HEK293 (cell line): ENCODE results near the gene DGKH.
A peak's percentile ranks its signal among the peaks of the same experiment; 100 is the strongest.

ENCODE experiments used
- CTCF ChIA-PET: fragments of 350-600 bp; formaldehyde crosslinking; extraction: SDS; loops from one replicate; lab custom pipeline; 2021; ENCODE audit warnings: antibody characterized with exemption; lab: Yijun Ruan, JAX
- POLR2A ChIA-PET: fragments of 300-600 bp; formaldehyde crosslinking; extraction: SDS; loops from one replicate; lab custom pipeline; 2020; ENCODE audit warnings: antibody characterized with exemption, inconsistent platforms; lab: Yijun Ruan, JAX
- H3K27ac ChIP-seq: fragments of 200-500 bp; sonication (Bioruptor generic); 2 replicates; pipeline ENCODE4 v1.5.1; 2014; ENCODE audit warnings: low read depth, low read length, control low read depth, inconsistent platforms; ENCODE audit errors: extremely low read depth
- H3K36me3 ChIP-seq, 2 experiments: fragments of 200-500 bp in 1 of 2; sonication (Bioruptor generic) in 1 of 2; 1 replicate in 1 of 2; 2 replicates in 1 of 2; pipeline ENCODE4 v1.5.1; 2014 to 2017; ENCODE audit warnings: inconsistent platforms in 2 of 2, low read length in 2 of 2; ENCODE audit not compliant: control insufficient read depth in 2 of 2, insufficient read depth in 1 of 2
- H3K4me1 ChIP-seq: fragments of 200-500 bp; sonication (Bioruptor generic); 2 replicates; pipeline ENCODE4 v1.5.1; 2014; ENCODE audit warnings: mild to moderate bottlenecking, low read length, inconsistent platforms; ENCODE audit not compliant: control insufficient read depth, insufficient read depth
- H3K4me3 ChIP-seq: 2 replicates; pipeline ENCODE4 v1.5.1; 2011; ENCODE audit warnings: low read depth, mild to moderate bottlenecking, control low read depth, low read length, moderate library complexity
- H3K9me3 ChIP-seq: fragments of 200-500 bp; sonication (Bioruptor generic); 2 replicates; pipeline ENCODE4 v1.5.1; 2014; ENCODE audit warnings: low read depth, low read length, inconsistent platforms; ENCODE audit not compliant: control insufficient read depth, insufficient read depth
- BCL6B ChIP-seq: fragments of 450-650 bp; formaldehyde crosslinking; IDR thresholded peaks from 2 replicates; pipeline ENCODE4 v1.5.1; 2017; ENCODE audit warnings: missing biosample characterization, missing genetic modification characterization
- GLI4 ChIP-seq: fragments of 450-650 bp; formaldehyde crosslinking; IDR thresholded peaks from 2 replicates; pipeline ENCODE4 v1.5.1; 2016; ENCODE audit warnings: missing biosample characterization, missing genetic modification characterization
- GLIS1 ChIP-seq: fragments of 450-650 bp; formaldehyde crosslinking; IDR thresholded peaks from 2 replicates; pipeline ENCODE4 v1.5.1; 2016; ENCODE audit warnings: missing biosample characterization, missing genetic modification characterization
- HOXA7 ChIP-seq: sonication (generic); formaldehyde crosslinking; IDR thresholded peaks from 2 replicates; pipeline ENCODE4 v1.8.1; 2022; ENCODE audit warnings: missing genetic modification reagents, borderline replicate concordance
- INSM2 ChIP-seq: fragments of 450-650 bp; formaldehyde crosslinking; IDR thresholded peaks from 2 replicates; pipeline ENCODE4 v1.5.1; 2016; ENCODE audit warnings: missing biosample characterization, missing genetic modification characterization
- PRDM1 ChIP-seq: fragments of 450-650 bp; formaldehyde crosslinking; IDR thresholded peaks from 2 replicates; pipeline ENCODE4; 2016; ENCODE audit warnings: missing biosample characterization, missing genetic modification characterization
- SETDB1 ChIP-seq: IDR thresholded peaks from one replicate; pipeline ENCODE4 v1.6.1; 2017; ENCODE audit warnings: mild to moderate bottlenecking, low read length, moderate library complexity, mixed read lengths; ENCODE audit not compliant: insufficient read length
- WT1 ChIP-seq: fragments of 450-650 bp; formaldehyde crosslinking; IDR thresholded peaks from 2 replicates; pipeline ENCODE4 v1.5.1; 2016; ENCODE audit warnings: missing biosample characterization, missing genetic modification characterization
- ZBTB10 ChIP-seq: fragments of 450-650 bp; formaldehyde crosslinking; IDR thresholded peaks from 2 replicates; pipeline ENCODE4 v1.5.1; 2016; ENCODE audit warnings: missing biosample characterization, missing genetic modification characterization
- ZEB2 ChIP-seq: fragments of 450-650 bp; formaldehyde crosslinking; IDR thresholded peaks from 2 replicates; pipeline ENCODE4 v1.5.1; 2016; ENCODE audit warnings: missing biosample characterization, missing genetic modification characterization
- ZFP69B ChIP-seq: fragments of 450-650 bp; formaldehyde crosslinking; IDR thresholded peaks from 2 replicates; pipeline ENCODE4 v1.5.1; 2016; ENCODE audit warnings: missing biosample characterization, missing genetic modification characterization
- ZNF18 ChIP-seq: fragments of 450-650 bp; formaldehyde crosslinking; IDR thresholded peaks from 2 replicates; pipeline ENCODE4 v1.5.1; 2016; ENCODE audit warnings: missing biosample characterization, missing genetic modification characterization
- ZNF2 ChIP-seq: fragments of 450-650 bp; formaldehyde crosslinking; IDR thresholded peaks from 2 replicates; pipeline ENCODE4 v1.5.1; 2016; ENCODE audit warnings: missing biosample characterization, missing genetic modification characterization
- ZNF221 ChIP-seq: fragments of 450-650 bp; formaldehyde crosslinking; IDR thresholded peaks from 2 replicates; pipeline ENCODE4 v1.5.1; 2017; ENCODE audit warnings: missing biosample characterization, missing genetic modification characterization, borderline replicate concordance
- ZNF311 ChIP-seq: fragments of 450-650 bp; formaldehyde crosslinking; IDR thresholded peaks from 2 replicates; pipeline ENCODE4 v1.5.1; 2017; ENCODE audit warnings: missing biosample characterization, missing genetic modification characterization, borderline replicate concordance
- ZNF324 ChIP-seq: fragments of 450-650 bp; formaldehyde crosslinking; IDR thresholded peaks from 2 replicates; pipeline ENCODE4 v1.5.1; 2016; ENCODE audit warnings: missing biosample characterization, missing genetic modification characterization
- ZNF341 ChIP-seq: fragments of 450-650 bp; formaldehyde crosslinking; IDR thresholded peaks from 2 replicates; pipeline ENCODE4; 2016; ENCODE audit warnings: low read depth, missing biosample characterization, missing genetic modification characterization
- ZNF548 ChIP-seq: fragments of 450-650 bp; formaldehyde crosslinking; IDR thresholded peaks from 2 replicates; pipeline ENCODE4 v1.5.1; 2016; ENCODE audit warnings: missing biosample characterization, missing genetic modification characterization
- ZNF585B ChIP-seq: fragments of 450-650 bp; formaldehyde crosslinking; IDR thresholded peaks from 2 replicates; pipeline ENCODE4 v1.5.1; 2016; ENCODE audit warnings: missing biosample characterization, missing genetic modification characterization
- ZNF600 ChIP-seq: fragments of 450-650 bp; formaldehyde crosslinking; IDR thresholded peaks from 2 replicates; pipeline ENCODE4 v1.5.1; 2016; ENCODE audit warnings: missing biosample characterization, missing genetic modification characterization
- ZNF701 ChIP-seq: fragments of 450-650 bp; formaldehyde crosslinking; IDR thresholded peaks from 2 replicates; pipeline ENCODE4 v1.5.1; 2016; ENCODE audit warnings: missing biosample characterization, missing genetic modification characterization
- ZNF777 ChIP-seq: fragments of 450-650 bp; formaldehyde crosslinking; IDR thresholded peaks from 2 replicates; pipeline ENCODE4 v1.5.1; 2017; ENCODE audit warnings: missing biosample characterization, missing genetic modification characterization, borderline replicate concordance
- ZNF843 ChIP-seq: fragments of 450-650 bp; formaldehyde crosslinking; IDR thresholded peaks from 2 replicates; pipeline ENCODE4 v1.5.1; 2016; ENCODE audit warnings: missing biosample characterization, missing genetic modification characterization
- ZSCAN23 ChIP-seq: fragments of 450-650 bp; formaldehyde crosslinking; IDR thresholded peaks from 2 replicates; pipeline ENCODE4 v1.5.1; 2016; ENCODE audit warnings: missing biosample characterization, missing genetic modification characterization
- ZSCAN30 ChIP-seq: fragments of 450-650 bp; IDR thresholded peaks from 2 replicates; pipeline ENCODE4 v1.5.1; 2018; ENCODE audit warnings: missing biosample characterization, mild to moderate bottlenecking, missing genetic modification characterization, moderate library complexity
- ZXDB ChIP-seq: fragments of 450-650 bp; formaldehyde crosslinking; IDR thresholded peaks from 2 replicates; pipeline ENCODE4 v1.5.1; 2016; ENCODE audit warnings: missing biosample characterization, missing genetic modification characterization
- TF ChIP-seq, protein P1 (sequence below): fragments of 450-650 bp; formaldehyde crosslinking; IDR thresholded peaks from 2 replicates; pipeline ENCODE4 v1.5.1; 2016; ENCODE audit warnings: missing biosample characterization, missing genetic modification characterization, low read depth
- TF ChIP-seq, protein P2 (sequence below): fragments of 450-650 bp; formaldehyde crosslinking; IDR thresholded peaks from 2 replicates; pipeline ENCODE4 v1.5.1; 2016; ENCODE audit warnings: missing biosample characterization, missing genetic modification characterization

DGKH gene

DNA sequence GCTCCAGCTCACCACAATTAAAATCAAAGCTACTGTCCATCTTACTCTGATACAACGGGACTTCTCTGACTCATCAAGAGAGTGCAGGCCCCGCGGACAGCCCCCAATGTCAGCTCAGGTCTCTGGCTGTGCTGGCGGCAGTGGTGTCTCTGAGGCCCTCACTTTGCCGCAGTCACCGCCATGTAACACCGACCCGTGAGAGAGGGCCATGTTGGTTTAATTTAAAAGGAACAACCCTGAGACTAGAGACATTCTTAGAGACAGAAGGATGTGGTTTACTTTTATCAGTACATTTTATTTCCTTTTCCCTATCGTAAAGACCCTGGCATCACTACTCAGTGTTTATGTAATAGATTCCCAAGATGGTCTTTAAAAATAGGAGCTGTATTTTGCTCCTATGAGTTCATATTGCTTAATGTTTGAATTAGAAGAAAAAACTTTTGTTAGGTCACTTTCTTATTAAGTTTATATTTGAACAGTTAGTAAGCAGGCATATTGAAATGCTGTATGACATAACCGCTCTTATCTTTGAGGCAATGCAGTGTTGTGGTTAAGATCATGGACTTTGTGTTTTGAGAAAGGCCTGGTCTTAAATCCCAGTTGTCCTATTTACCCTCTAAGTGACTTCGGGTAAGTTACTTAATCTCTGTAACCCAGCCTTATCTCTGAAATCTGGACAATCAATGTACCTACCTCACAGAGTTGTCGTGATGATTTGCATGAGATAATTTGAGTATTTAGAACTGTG, 23.4 kb downstream of the DGKH start:
- peak overlapping the region; percentile 77 for H3K27ac ChIP-seq
- H3K9me3 ChIP-seq: no peaks in the 10 kb centered on the region
- H3K4me1 ChIP-seq: peaks cover 17% of the 10 kb centered on the region
- H3K36me3 ChIP-seq: no peaks in the 10 kb centered on the region
- POLR2A ChIA-PET: no interaction called here
- no peak overlapping the region for H3K4me3 ChIP-seq
- CTCF ChIA-PET: interaction anchor here (0.5 kb wide), 1 partner anchor 30 kb away, joined by 3 read pairs; no protein-coding TSS in a partner anchor
- TF ChIP-seq ZNF324 (tag by site-specific recombination): peak; percentile 56; the same call in 1 of the 2 replicates
- peak; percentile 35; the same call in 1 of the 2 replicates for TF ChIP-seq ZFP69B (tag by site-specific recombination)
- peak; percentile 66 for TF ChIP-seq ZXDB (tag by site-specific recombination)
- TF ChIP-seq, protein P1, sequence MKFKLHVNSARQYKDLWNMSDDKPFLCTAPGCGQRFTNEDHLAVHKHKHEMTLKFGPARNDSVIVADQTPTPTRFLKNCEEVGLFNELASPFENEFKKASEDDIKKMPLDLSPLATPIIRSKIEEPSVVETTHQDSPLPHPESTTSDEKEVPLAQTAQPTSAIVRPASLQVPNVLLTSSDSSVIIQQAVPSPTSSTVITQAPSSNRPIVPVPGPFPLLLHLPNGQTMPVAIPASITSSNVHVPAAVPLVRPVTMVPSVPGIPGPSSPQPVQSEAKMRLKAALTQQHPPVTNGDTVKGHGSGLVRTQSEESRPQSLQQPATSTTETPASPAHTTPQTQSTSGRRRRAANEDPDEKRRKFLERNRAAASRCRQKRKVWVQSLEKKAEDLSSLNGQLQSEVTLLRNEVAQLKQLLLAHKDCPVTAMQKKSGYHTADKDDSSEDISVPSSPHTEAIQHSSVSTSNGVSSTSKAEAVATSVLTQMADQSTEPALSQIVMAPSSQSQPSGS (tag by site-specific recombination): peak; percentile 67
- peak; percentile 91 for TF ChIP-seq ZEB2
- TF ChIP-seq ZNF18 (tag by site-specific recombination): 0 out of 2 replicates have a peak, but pooled peaks have one; percentile 31
- TF ChIP-seq, protein P2, sequence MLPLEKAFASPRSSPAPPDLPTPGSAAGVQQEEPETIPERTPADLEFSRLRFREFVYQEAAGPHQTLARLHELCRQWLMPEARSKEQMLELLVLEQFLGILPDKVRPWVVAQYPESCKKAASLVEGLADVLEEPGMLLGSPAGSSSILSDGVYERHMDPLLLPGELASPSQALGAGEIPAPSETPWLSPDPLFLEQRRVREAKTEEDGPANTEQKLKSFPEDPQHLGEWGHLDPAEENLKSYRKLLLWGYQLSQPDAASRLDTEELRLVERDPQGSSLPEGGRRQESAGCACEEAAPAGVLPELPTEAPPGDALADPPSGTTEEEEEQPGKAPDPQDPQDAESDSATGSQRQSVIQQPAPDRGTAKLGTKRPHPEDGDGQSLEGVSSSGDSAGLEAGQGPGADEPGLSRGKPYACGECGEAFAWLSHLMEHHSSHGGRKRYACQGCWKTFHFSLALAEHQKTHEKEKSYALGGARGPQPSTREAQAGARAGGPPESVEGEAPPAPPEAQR: no peak
- TF ChIP-seq BCL6B (tag by site-specific recombination): no peak
- peak; percentile 73 for TF ChIP-seq ZNF2
- TF ChIP-seq ZSCAN23 (tag by site-specific recombination): peak; percentile 91
- peak; percentile 48; the same call in 1 of the 2 replicates for TF ChIP-seq ZNF600 (tag by site-specific recombination)
- no peak for TF ChIP-seq WT1 (tag by site-specific recombination)
- no peak for TF ChIP-seq GLIS1 (tag by site-specific recombination)
- no peak for TF ChIP-seq ZNF701
- TF ChIP-seq ZNF548 (tag by site-specific recombination): no peak
- no peak for TF ChIP-seq ZBTB10 (tag by site-specific recombination)
- no peak for TF ChIP-seq ZNF311 (tag by site-specific recombination)
- TF ChIP-seq INSM2: peak; percentile 86
- TF ChIP-seq ZNF777 (tag by site-specific recombination): no peak
- TF ChIP-seq GLI4 (tag by site-specific recombination): no peak
- TF ChIP-seq PRDM1: no peak
- no peak for TF ChIP-seq SETDB1
- peak; percentile 45; the same call in 1 of the 2 replicates for TF ChIP-seq ZNF341 (tag by site-specific recombination)
- peak; percentile 89 for TF ChIP-seq ZNF843 (tag by site-specific recombination)
- no peak for TF ChIP-seq ZNF221 (tag by site-specific recombination)
- no peak for TF ChIP-seq HOXA7 (CRISPR knock-in tag)
- TF ChIP-seq ZSCAN30 (tag by site-specific recombination): peak; percentile 8; the same call in 1 of the 2 replicates
- TF ChIP-seq ZNF585B (tag by site-specific recombination): no peak
